ENCODE results near the gene KRTAP21-2. TPM values are rescaled to one million over a fixed set of nuclear protein-coding genes. Genes with fewer than 3 reads are reported as not detected.

Gene KRTAP21-2
- total RNA-seq, 1 experiment from 2014 or later = not detected

DNA sequence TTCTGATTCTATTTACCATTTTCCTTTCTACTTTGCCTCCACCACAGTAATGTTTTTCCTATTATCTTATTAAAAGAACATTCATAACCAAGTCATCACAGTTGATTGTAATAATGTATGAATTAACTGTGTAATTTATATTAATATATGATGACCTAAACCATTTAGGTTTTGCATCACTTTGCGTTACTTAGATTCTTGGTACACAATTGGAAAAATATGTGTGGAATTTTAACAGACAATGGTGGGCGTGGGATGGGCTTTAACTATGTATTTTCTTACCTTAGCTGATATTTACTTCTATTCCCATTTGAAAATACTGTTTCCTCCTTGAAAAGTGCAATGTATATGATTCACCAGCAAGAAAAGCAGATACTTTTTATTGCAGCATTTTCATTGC, 32.1 kb downstream of the KRTAP21-2 start:
- DNase-seq = no peak
- no peaks in the 10 kb centered on the region for H3K4me1 Mint-ChIP-seq (ENCODE audit: low read depth, unreplicated experiment)
- intact Hi-C loops (cut with micrococcal nuclease; ENCODE audit: unreplicated experiment) = no loop called here
- H3K4me1 ChIP-seq = no peaks in the 10 kb centered on the region
- no peak overlapping the region for H3K4me3 Mint-ChIP-seq (ENCODE audit: unreplicated experiment)
- ChIA-PET POLR2A (no interaction called here), CTCF (no interaction called here)
- no peaks in the 10 kb centered on the region for H3K36me3 Mint-ChIP-seq (ENCODE audit: insufficient read depth, unreplicated experiment)
- no peaks in the 10 kb centered on the region; the same call in 1 of the 2 replicates for H3K9me3 ChIP-seq
- H3K36me3 ChIP-seq (ENCODE audit: control insufficient read depth, insufficient read depth, low read length) = no peaks in the 10 kb centered on the region
- no peak overlapping the region for H3K27ac Mint-ChIP-seq (ENCODE audit: unreplicated experiment)
- H3K27me3 Mint-ChIP-seq (ENCODE audit: insufficient read depth, unreplicated experiment) = no peaks in the 10 kb centered on the region
- TF ChIP-seq, protein P1, sequence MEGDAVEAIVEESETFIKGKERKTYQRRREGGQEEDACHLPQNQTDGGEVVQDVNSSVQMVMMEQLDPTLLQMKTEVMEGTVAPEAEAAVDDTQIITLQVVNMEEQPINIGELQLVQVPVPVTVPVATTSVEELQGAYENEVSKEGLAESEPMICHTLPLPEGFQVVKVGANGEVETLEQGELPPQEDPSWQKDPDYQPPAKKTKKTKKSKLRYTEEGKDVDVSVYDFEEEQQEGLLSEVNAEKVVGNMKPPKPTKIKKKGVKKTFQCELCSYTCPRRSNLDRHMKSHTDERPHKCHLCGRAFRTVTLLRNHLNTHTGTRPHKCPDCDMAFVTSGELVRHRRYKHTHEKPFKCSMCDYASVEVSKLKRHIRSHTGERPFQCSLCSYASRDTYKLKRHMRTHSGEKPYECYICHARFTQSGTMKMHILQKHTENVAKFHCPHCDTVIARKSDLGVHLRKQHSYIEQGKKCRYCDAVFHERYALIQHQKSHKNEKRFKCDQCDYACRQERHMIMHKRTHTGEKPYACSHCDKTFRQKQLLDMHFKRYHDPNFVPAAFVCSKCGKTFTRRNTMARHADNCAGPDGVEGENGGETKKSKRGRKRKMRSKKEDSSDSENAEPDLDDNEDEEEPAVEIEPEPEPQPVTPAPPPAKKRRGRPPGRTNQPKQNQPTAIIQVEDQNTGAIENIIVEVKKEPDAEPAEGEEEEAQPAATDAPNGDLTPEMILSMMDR (IDR thresholded peaks at IDR 0.05; ENCODE audit: insufficient read depth in 1 of 2, low read depth in 1 of 2, low read length in 1 of 2, severe bottlenecking in 1 of 2, unreplicated experiment in 1 of 2) = no peak
- H3K4me3 ChIP-seq (ENCODE audit: low read depth, low read length) = no peak overlapping the region
- BruUV-seq (replicated peaks) = no TSS peak
- H3K9me3 Mint-ChIP-seq (ENCODE audit: unreplicated experiment) = peaks cover 9% of the 10 kb centered on the region
- no peaks in the 10 kb centered on the region for H3K27me3 ChIP-seq (replicated peaks; ENCODE audit: control insufficient read depth, insufficient read depth, low read length)

DNA sequence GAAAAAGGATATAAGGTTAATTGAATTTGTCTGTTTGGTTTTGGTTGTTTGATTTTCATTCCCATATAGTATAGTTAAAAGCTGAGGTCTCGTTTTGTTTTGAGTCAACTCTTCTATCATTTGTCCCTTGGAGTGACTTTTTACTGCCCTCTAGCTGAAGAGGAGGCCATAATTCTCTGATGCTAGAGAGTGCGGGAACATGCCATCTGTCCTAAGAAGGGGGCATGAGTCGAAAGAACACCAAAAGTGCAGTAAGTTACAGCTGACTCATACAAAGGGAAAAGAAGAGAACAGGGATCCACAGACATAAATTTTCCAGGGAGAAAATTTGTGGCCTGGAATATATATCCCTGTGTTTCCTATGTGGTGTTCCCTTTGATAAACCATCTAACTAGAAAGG, 32.6 kb downstream of the KRTAP21-2 start:
- Mint-ChIP-seq H3K36me3 (ENCODE audit: insufficient read depth, unreplicated experiment) (no peaks in the 10 kb centered on the region), H3K9me3 (ENCODE audit: unreplicated experiment) (peaks cover 9% of the 10 kb centered on the region), H3K4me1 (ENCODE audit: low read depth, unreplicated experiment) (no peaks in the 10 kb centered on the region), H3K27ac (ENCODE audit: unreplicated experiment) (no peak overlapping the region), H3K4me3 (ENCODE audit: unreplicated experiment) (no peak overlapping the region), H3K27me3 (ENCODE audit: insufficient read depth, unreplicated experiment) (no peaks in the 10 kb centered on the region)
- intact Hi-C loops (cut with micrococcal nuclease; ENCODE audit: unreplicated experiment) = no loop called here
- ChIA-PET CTCF (no interaction called here), POLR2A (no interaction called here)
- no peak overlapping the region for H3K4me3 ChIP-seq (ENCODE audit: low read depth, low read length)
- H3K4me1 ChIP-seq = no peaks in the 10 kb centered on the region
- no TSS peak for BruUV-seq (replicated peaks)
- H3K27me3 ChIP-seq (replicated peaks; ENCODE audit: control insufficient read depth, insufficient read depth, low read length) = no peaks in the 10 kb centered on the region
- H3K36me3 ChIP-seq (ENCODE audit: control insufficient read depth, insufficient read depth, low read length) = no peaks in the 10 kb centered on the region
- no peak for DNase-seq
- no peaks in the 10 kb centered on the region; the same call in 1 of the 2 replicates for H3K9me3 ChIP-seq
- TF ChIP-seq, protein P1 (IDR thresholded peaks at IDR 0.05; ENCODE audit: insufficient read depth in 1 of 2, low read depth in 1 of 2, low read length in 1 of 2, severe bottlenecking in 1 of 2, unreplicated experiment in 1 of 2) = no peak

DNA sequence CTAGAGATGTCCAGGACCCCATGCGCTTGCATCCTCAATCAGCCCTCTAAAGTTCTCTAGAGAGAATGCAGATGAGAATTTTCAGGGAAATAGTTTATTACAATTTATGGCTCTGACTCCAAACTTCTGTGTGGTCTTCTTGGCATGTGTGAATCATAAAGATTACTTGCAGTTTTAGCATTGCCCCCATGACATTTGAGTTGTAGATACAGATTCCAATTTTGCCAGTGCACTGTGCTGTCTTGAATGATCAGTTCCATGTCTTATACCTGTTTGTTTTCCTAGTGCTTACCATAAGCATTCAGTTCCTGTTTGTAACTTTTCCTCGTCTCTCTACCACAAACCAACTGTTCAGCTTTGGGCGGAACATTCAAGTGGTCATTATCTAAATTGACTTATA, 33.3 kb downstream of the KRTAP21-2 start:
- no peaks in the 10 kb centered on the region for H3K4me1 ChIP-seq
- CTCF ChIA-PET = no interaction called here
- no peaks in the 10 kb centered on the region for H3K36me3 Mint-ChIP-seq (ENCODE audit: insufficient read depth, unreplicated experiment)

More for the DNA sequence above, 33.3 kb downstream of the KRTAP21-2 start:
- Mint-ChIP-seq H3K9me3 (ENCODE audit: unreplicated experiment) (peaks cover 9% of the 10 kb centered on the region), H3K27me3 (ENCODE audit: insufficient read depth, unreplicated experiment) (no peaks in the 10 kb centered on the region), H3K27ac (ENCODE audit: unreplicated experiment) (no peak overlapping the region), H3K4me3 (ENCODE audit: unreplicated experiment) (no peak overlapping the region), H3K4me1 (ENCODE audit: low read depth, unreplicated experiment) (no peaks in the 10 kb centered on the region)
- Histone ChIP-seq H3K27me3 (replicated peaks; ENCODE audit: control insufficient read depth, insufficient read depth, low read length) (no peaks in the 10 kb centered on the region), H3K4me3 (ENCODE audit: low read depth, low read length) (no peak overlapping the region), H3K9me3 (no peaks in the 10 kb centered on the region; the same call in 1 of the 2 replicates), H3K36me3 (ENCODE audit: control insufficient read depth, insufficient read depth, low read length) (no peaks in the 10 kb centered on the region)
- POLR2A ChIA-PET = no interaction called here
- no TSS peak for BruUV-seq (replicated peaks)
- intact Hi-C loops (cut with micrococcal nuclease; ENCODE audit: unreplicated experiment) = no loop called here
- TF ChIP-seq, protein P1 (IDR thresholded peaks at IDR 0.05; ENCODE audit: insufficient read depth in 1 of 2, low read depth in 1 of 2, low read length in 1 of 2, severe bottlenecking in 1 of 2, unreplicated experiment in 1 of 2) = no peak
- DNase-seq = no peak

Measured in Caco-2 (cell line).